Measurements from ENCODE around the gene SMARCD3. TPM values are rescaled to one million over a fixed set of nuclear protein-coding genes. Genes with fewer than 3 reads are reported as not detected.

SMARCD3 gene
- total and polyA plus RNA-seq, 2 of the 13 experiments (the other 11 are each of a cell fraction or from before 2014, with no cell fraction given) = 0.20 to 0.62 TPM

GRCh38 chr7:151291206-151291605 lies 42.7 kb upstream of the SMARCD3 start:
- POLR2A ChIA-PET = no interaction called here
- no TSS peak for BruUV-seq (replicated peaks)

GRCh38 chr7:151290355-151290760 lies 41.9 kb upstream of the SMARCD3 start:
- intact Hi-C loops (cut with micrococcal nuclease; ENCODE audit: unreplicated experiment) = no loop called here
- BruUV-seq (replicated peaks) = no TSS peak
- DNase-seq (ENCODE audit: low spot score) (no peak), FAIRE-seq (no peak), ATAC-seq (no peak)
- no peak overlapping the region for H3K4me2 ChIP-seq (ENCODE audit: low read depth, low read length)
- in situ Hi-C loops (cut with HindIII; ENCODE audit: extremely low pct_ligation_motif_present, low pct_unique_long_range_greater_than_20kb) = no loop called here
- ChIA-PET CTCF (ENCODE audit: low intra/inter-chr PET ratio, low total read pairs) (no interaction called here), POLR2A (no interaction called here)
- no peak overlapping the region for H3K4me3 ChIP-seq (replicated peaks in 1 of 3; ENCODE audit: insufficient read depth in 1 of 3, low read depth in 2 of 3, low read length in 3 of 3)
- H2AFZ ChIP-seq (ENCODE audit: low read length) = no peak overlapping the region
- H3K4me1 ChIP-seq (ENCODE audit: insufficient read depth, low read length) = no peaks in the 10 kb centered on the region
- H3K9ac ChIP-seq (ENCODE audit: insufficient read depth, low read depth, low read length) = no peak overlapping the region
- no peaks in the 10 kb centered on the region for H3K79me2 ChIP-seq (ENCODE audit: insufficient read depth, low read length)
- 3% methylated on average over 4 of the region's 4 CpGs for WGBS (ENCODE audit: low lambda C conversion rate)
- H4K20me1 ChIP-seq (ENCODE audit: insufficient read depth, low read length) = no peaks in the 10 kb centered on the region
- no peak overlapping the region for H3K27ac ChIP-seq (ENCODE audit: extremely low read length, insufficient read depth, low read length)
- no peaks in the 10 kb centered on the region for H3K36me3 ChIP-seq (replicated peaks in 1 of 2; ENCODE audit: control insufficient read depth in 1 of 2, insufficient read depth in 2 of 2, low read length in 2 of 2)
- TF ChIP-seq ZBTB39 (CRISPR knock-in tag; IDR thresholded peaks at IDR 0.05) (no peak), HCFC1 (IDR thresholded peaks at IDR 0.05; ENCODE audit: low read depth, low read length) (no peak), ZNF562 (CRISPR knock-in tag; IDR thresholded peaks at IDR 0.05; ENCODE audit: borderline replicate concordance) (no peak), ZNF589 (CRISPR knock-in tag; conservative IDR thresholded peaks at IDR 0.05) (no peak)
- H3K27me3 ChIP-seq (ENCODE audit: control insufficient read depth in 1 of 2, insufficient read depth in 2 of 2, low read length in 2 of 2) = peaks cover 5 to 29% of the 10 kb centered on the region in 2 experiments; a peak in 4 of 5 replicates
- no peaks in the 10 kb centered on the region for H3K9me3 ChIP-seq (ENCODE audit: low read length)

More at GRCh38 chr7:151291206-151291605, 42.7 kb upstream of the SMARCD3 start:
- Histone ChIP-seq H3K79me2 (ENCODE audit: insufficient read depth, low read length) (no peaks in the 10 kb centered on the region), H3K27ac (ENCODE audit: extremely low read length, insufficient read depth, low read length) (no peak overlapping the region), H3K9me3 (ENCODE audit: low read length) (no peaks in the 10 kb centered on the region), H2AFZ (ENCODE audit: low read length) (no peak overlapping the region), H3K9ac (ENCODE audit: insufficient read depth, low read depth, low read length) (no peak overlapping the region), H3K27me3 (ENCODE audit: control insufficient read depth in 1 of 2, insufficient read depth in 2 of 2, low read length in 2 of 2) (peaks cover 5 to 29% of the 10 kb centered on the region in 2 experiments; a peak in 4 of 5 replicates), H3K4me3 (replicated peaks in 1 of 3; ENCODE audit: insufficient read depth in 1 of 3, low read depth in 2 of 3, low read length in 3 of 3) (no peak overlapping the region), H4K20me1 (ENCODE audit: insufficient read depth, low read length) (no peaks in the 10 kb centered on the region), H3K4me2 (ENCODE audit: low read depth, low read length) (no peak overlapping the region), H3K36me3 (replicated peaks in 1 of 2; ENCODE audit: control insufficient read depth in 1 of 2, insufficient read depth in 2 of 2, low read length in 2 of 2) (no peaks in the 10 kb centered on the region), H3K4me1 (ENCODE audit: insufficient read depth, low read length) (no peaks in the 10 kb centered on the region)
- no peak for ATAC-seq
- no peak for FAIRE-seq
- in situ Hi-C loops (cut with HindIII; ENCODE audit: extremely low pct_ligation_motif_present, low pct_unique_long_range_greater_than_20kb) (no loop called here), intact Hi-C loops (cut with micrococcal nuclease; ENCODE audit: unreplicated experiment) (no loop called here)
- DNase-seq (ENCODE audit: low spot score) = no peak
- TF ChIP-seq ZBTB38 (CRISPR knock-in tag; IDR thresholded peaks at IDR 0.05) (no peak), WIZ (CRISPR knock-in tag; IDR thresholded peaks at IDR 0.05) (no peak), TEAD2 (CRISPR knock-in tag; IDR thresholded peaks at IDR 0.05) (no peak), ZMAT5 (CRISPR knock-in tag; IDR thresholded peaks at IDR 0.05; ENCODE audit: borderline replicate concordance, low read depth) (no peak), NR1H2 (CRISPR knock-in tag; IDR thresholded peaks at IDR 0.05; ENCODE audit: borderline replicate concordance, low read depth) (no peak), ZNF607 (CRISPR knock-in tag; IDR thresholded peaks at IDR 0.05; ENCODE audit: borderline replicate concordance) (no peak), ZNF33A (CRISPR knock-in tag; IDR thresholded peaks at IDR 0.05; ENCODE audit: borderline replicate concordance) (no peak), ZNF746 (CRISPR knock-in tag; IDR thresholded peaks at IDR 0.05) (no peak), SP140L (CRISPR knock-in tag; IDR thresholded peaks at IDR 0.05; ENCODE audit: borderline replicate concordance) (no peak), MBD4 (IDR thresholded peaks at IDR 0.05; ENCODE audit: borderline replicate concordance, low read length) (no peak), ZNF446 (CRISPR knock-in tag; IDR thresholded peaks at IDR 0.05) (no peak), ZFAT (CRISPR knock-in tag; conservative IDR thresholded peaks at IDR 0.05) (no peak), IRF2 (CRISPR knock-in tag; IDR thresholded peaks at IDR 0.05) (no peak), PAWR (CRISPR knock-in tag; IDR thresholded peaks at IDR 0.05; ENCODE audit: borderline replicate concordance) (no peak), ZSCAN21 (CRISPR knock-in tag; IDR thresholded peaks at IDR 0.05; ENCODE audit: borderline replicate concordance) (no peak), NONO (IDR thresholded peaks at IDR 0.05) (no peak), NONO (CRISPR knock-in tag; conservative IDR thresholded peaks at IDR 0.05) (no peak), KAT8 (CRISPR knock-in tag; IDR thresholded peaks at IDR 0.05) (no peak), ZFP90 (CRISPR knock-in tag; IDR thresholded peaks at IDR 0.05; ENCODE audit: borderline replicate concordance) (no peak), FOXK2 (IDR thresholded peaks at IDR 0.05) (no peak)
- 0% methylated on average over 2 of the region's 2 CpGs for WGBS (ENCODE audit: low lambda C conversion rate)
- CTCF ChIA-PET (ENCODE audit: low intra/inter-chr PET ratio, low total read pairs) = no interaction called here

Measured in HepG2 (cell line).